Activated naive CD4-positive, alpha-beta T cell treated with anti-CD3 and anti-CD28 coated beads, Interleukin-2, amount 50 U/mL, for 24 hours (primary cell): ENCODE measurements around the gene RNF44.
"Not testable (repeated sequence)": the region's sequence is repeated elsewhere in the genome, so short reads cannot be mapped to it uniquely, and the experiment has no call there.

Experiments
- H3K27ac Mint-ChIP-seq: one replicate; pipeline ENCODE4 v1.8.0; 2021; ENCODE audit warnings: mild to moderate bottlenecking, mixed read lengths
- H3K27me3 Mint-ChIP-seq: one replicate; pipeline ENCODE4 v1.8.0; 2021; ENCODE audit warnings: mixed read lengths
- H3K36me3 Mint-ChIP-seq: one replicate; pipeline ENCODE4 v1.8.0; 2021; ENCODE audit warnings: mixed read lengths
- H3K4me1 Mint-ChIP-seq: one replicate; pipeline ENCODE4 v1.8.0; 2021; ENCODE audit warnings: mixed read lengths
- H3K4me3 Mint-ChIP-seq: one replicate; pipeline ENCODE4 v1.8.0; 2021; ENCODE audit warnings: mild to moderate bottlenecking, mixed read lengths
- H3K9me3 Mint-ChIP-seq: one replicate; pipeline ENCODE4 v1.8.0; 2021; ENCODE audit warnings: mixed read lengths

RNF44 gene

GRCh38 chr5:176561259-176561658 is 24.1 kb upstream of the RNF44 start:
- H3K4me3 Mint-ChIP-seq, result no peak overlapping the region
- no peaks in the 10 kb centered on the region for H3K27me3 Mint-ChIP-seq
- peaks cover 45% of the 10 kb centered on the region for H3K4me1 Mint-ChIP-seq
- H3K9me3 Mint-ChIP-seq, result no peaks in the 10 kb centered on the region
- H3K36me3 Mint-ChIP-seq, result no peaks in the 10 kb centered on the region
- no peak overlapping the region for H3K27ac Mint-ChIP-seq

GRCh38 chr5:176560364-176560763 is 23.2 kb upstream of the RNF44 start:
- Mint-ChIP-seq H3K4me1 (peaks cover 54% of the 10 kb centered on the region), H3K36me3 (no peaks in the 10 kb centered on the region), H3K4me3 (no peak overlapping the region), H3K27me3 (no peaks in the 10 kb centered on the region), H3K27ac (no peak overlapping the region), H3K9me3 (no peaks in the 10 kb centered on the region)

- H3K27ac Mint-ChIP-seq, result no peak overlapping the region
- H3K4me1 Mint-ChIP-seq, result peaks cover 61% of the 10 kb centered on the region
- H3K4me3 Mint-ChIP-seq, result peak overlapping the region; percentile 30
- no peaks in the 10 kb centered on the region for H3K27me3 Mint-ChIP-seq
- no peaks in the 10 kb centered on the region for H3K36me3 Mint-ChIP-seq
- no peaks in the 10 kb centered on the region for H3K9me3 Mint-ChIP-seq
Observed at GRCh38 chr5:176559683-176560082, 22.5 kb upstream of the RNF44 start.

GRCh38 chr5:176557846-176558245 is 20.6 kb upstream of the RNF44 start:
- no peaks in the 10 kb centered on the region for H3K9me3 Mint-ChIP-seq
- H3K4me3 Mint-ChIP-seq, result no peak overlapping the region
- no peak overlapping the region for H3K27ac Mint-ChIP-seq
- H3K36me3 Mint-ChIP-seq, result no peaks in the 10 kb centered on the region
- no peaks in the 10 kb centered on the region for H3K27me3 Mint-ChIP-seq
- H3K4me1 Mint-ChIP-seq, result peaks cover 77% of the 10 kb centered on the region

- no peaks in the 10 kb centered on the region for H3K27me3 Mint-ChIP-seq
- H3K9me3 Mint-ChIP-seq, result no peaks in the 10 kb centered on the region
- peak overlapping the region; percentile 70 for H3K27ac Mint-ChIP-seq
- H3K4me1 Mint-ChIP-seq, result peaks cover 61% of the 10 kb centered on the region
- no peaks in the 10 kb centered on the region for H3K36me3 Mint-ChIP-seq
- H3K4me3 Mint-ChIP-seq, result no peak overlapping the region
Observed at GRCh38 chr5:176553260-176554085, 16.3 kb upstream of the RNF44 start.

- no peaks in the 10 kb centered on the region for H3K9me3 Mint-ChIP-seq
- H3K27ac Mint-ChIP-seq, result no peak overlapping the region
- H3K27me3 Mint-ChIP-seq, result no peaks in the 10 kb centered on the region
- no peak overlapping the region for H3K4me3 Mint-ChIP-seq
- no peaks in the 10 kb centered on the region for H3K36me3 Mint-ChIP-seq
- peaks cover 67% of the 10 kb centered on the region for H3K4me1 Mint-ChIP-seq
Observed at GRCh38 chr5:176552332-176552869, 15.2 kb upstream of the RNF44 start.

GRCh38 chr5:176550937-176551336 is 13.7 kb upstream of the RNF44 start:
- not testable (repeated sequence) for H3K9me3 Mint-ChIP-seq, H3K27me3 Mint-ChIP-seq, H3K36me3 Mint-ChIP-seq
- peak overlapping the region; percentile 46 for H3K27ac Mint-ChIP-seq
- peaks cover 58% of the 10 kb centered on the region for H3K4me1 Mint-ChIP-seq
- peak overlapping the region; percentile 51 for H3K4me3 Mint-ChIP-seq

- no peaks in the 10 kb centered on the region for H3K36me3 Mint-ChIP-seq
- H3K27me3 Mint-ChIP-seq, result no peaks in the 10 kb centered on the region
- peaks cover 58% of the 10 kb centered on the region for H3K4me1 Mint-ChIP-seq
- H3K9me3 Mint-ChIP-seq, result no peaks in the 10 kb centered on the region
- H3K27ac Mint-ChIP-seq, result no peak overlapping the region
- peak overlapping the region; percentile 51 for H3K4me3 Mint-ChIP-seq
Observed at GRCh38 chr5:176550275-176550831, 13.2 kb upstream of the RNF44 start.

- peak overlapping the region; percentile 51 for H3K4me3 Mint-ChIP-seq
- H3K4me1 Mint-ChIP-seq, result peaks cover 58% of the 10 kb centered on the region
Observed at GRCh38 chr5:176549871-176550270, 12.7 kb upstream of the RNF44 start.

GRCh38 chr5:176548967-176549444 is 11.8 kb upstream of the RNF44 start, which contains the start of gene CDHR2:
Gene CDHR2 (plus strand): TSS chr5:176549342. CDS start chr5:176565353, 16,011 bp downstream.
- Mint-ChIP-seq H3K27me3 (no peaks in the 10 kb centered on the region), H3K9me3 (no peaks in the 10 kb centered on the region), H3K36me3 (no peaks in the 10 kb centered on the region), H3K4me1 (peaks cover 57% of the 10 kb centered on the region), H3K27ac (peak within 1 kb of the TSS; percentile 35), H3K4me3 (peak within 1 kb of the TSS; percentile 51)

More at GRCh38 chr5:176549871-176550270, 12.7 kb upstream of the RNF44 start:
- Mint-ChIP-seq H3K36me3 (no peaks in the 10 kb centered on the region), H3K27ac (no peak overlapping the region), H3K9me3 (no peaks in the 10 kb centered on the region), H3K27me3 (no peaks in the 10 kb centered on the region)

GRCh38 chr5:176547802-176548201 is 10.6 kb upstream of the RNF44 start:
- H3K36me3 Mint-ChIP-seq, result no peaks in the 10 kb centered on the region
- H3K4me1 Mint-ChIP-seq, result peaks cover 50% of the 10 kb centered on the region
- H3K9me3 Mint-ChIP-seq, result no peaks in the 10 kb centered on the region
- no peak overlapping the region for H3K4me3 Mint-ChIP-seq
- H3K27ac Mint-ChIP-seq, result peak overlapping the region; percentile 65
- H3K27me3 Mint-ChIP-seq, result no peaks in the 10 kb centered on the region

GRCh38 chr5:176545737-176546509 is 8.7 kb upstream of the RNF44 start:
- no peak overlapping the region for H3K4me3 Mint-ChIP-seq
- H3K9me3 Mint-ChIP-seq, result no peaks in the 10 kb centered on the region
- no peaks in the 10 kb centered on the region for H3K27me3 Mint-ChIP-seq
- no peak overlapping the region for H3K27ac Mint-ChIP-seq
- H3K4me1 Mint-ChIP-seq, result peaks cover 56% of the 10 kb centered on the region
- H3K36me3 Mint-ChIP-seq, result no peaks in the 10 kb centered on the region

GRCh38 chr5:176545388-176545736 is 8.2 kb upstream of the RNF44 start:
- Mint-ChIP-seq H3K4me3 (no peak overlapping the region), H3K9me3 (no peaks in the 10 kb centered on the region), H3K27ac (no peak overlapping the region), H3K36me3 (no peaks in the 10 kb centered on the region), H3K4me1 (peaks cover 56% of the 10 kb centered on the region), H3K27me3 (no peaks in the 10 kb centered on the region)

- peak overlapping the region; percentile 94 for H3K4me3 Mint-ChIP-seq
- H3K36me3 Mint-ChIP-seq, result no peaks in the 10 kb centered on the region
- no peaks in the 10 kb centered on the region for H3K27me3 Mint-ChIP-seq
- H3K9me3 Mint-ChIP-seq, result no peaks in the 10 kb centered on the region
- peaks cover 70% of the 10 kb centered on the region for H3K4me1 Mint-ChIP-seq
- H3K27ac Mint-ChIP-seq, result peak overlapping the region; percentile 94
Observed at GRCh38 chr5:176543428-176544182, 6.4 kb upstream of the RNF44 start.
